H1 (cell line): ENCODE data around the gene CD247. TPM values are rescaled to one million over a fixed set of nuclear protein-coding genes. Genes with fewer than 3 reads are reported as not detected.

Experiments used
- CTCF ChIP-seq, 3 experiments: IDR thresholded peaks; 1 replicate in 2 of 3; 2 replicates in 1 of 3; pipeline versions ENCODE4 v1.5.1 to v1.6.1; 2011; ENCODE audit warnings: low read length in 3 of 3, mild to moderate bottlenecking in 3 of 3, inconsistent platforms in 2 of 3, low read depth in 1 of 3, moderate library complexity in 1 of 3; ENCODE audit not compliant: insufficient read depth in 1 of 3; ENCODE audit errors: control extremely low read depth in 1 of 3
- SIRT6 ChIP-seq: IDR thresholded peaks from one replicate; pipeline ENCODE4 v1.7.1; 2012; ENCODE audit warnings: low read length, inconsistent platforms
- polyA plus RNA-seq, 7 experiments: library from polyadenylated mRNA; depleted of rRNA in 3 of 7; stranded (reverse) in 5 of 7; unstranded in 2 of 7; fragments of >200 nt in 5 of 7; fragments of 200-250 nt in 2 of 7; gene quantifications; 1 replicate in 5 of 7; 2 replicates in 1 of 7; 4 replicates in 1 of 7; pipeline versions ENCODE4 v1.2.1 to v1.2.3, GENCODE V29; 2011 to 2013; ENCODE audit warnings: missing spikeins in 2 of 7, mixed read lengths in 2 of 7
- total RNA-seq: library from RNA; stranded (reverse); fragmentation: NEBNext Ultra II Directional; extraction: Animal tissue kit (Norgen Biotek cat#: 25700); gene quantifications from 2 replicates; pipeline ENCODE4 v1.2.1, GENCODE V29; 2021

Gene CD247
- total and polyA plus RNA-seq, 2 of the 8 experiments (the other 6 are each of a cell fraction or from before 2014, with no cell fraction given): 2.0 to 2.2 TPM

DNA sequence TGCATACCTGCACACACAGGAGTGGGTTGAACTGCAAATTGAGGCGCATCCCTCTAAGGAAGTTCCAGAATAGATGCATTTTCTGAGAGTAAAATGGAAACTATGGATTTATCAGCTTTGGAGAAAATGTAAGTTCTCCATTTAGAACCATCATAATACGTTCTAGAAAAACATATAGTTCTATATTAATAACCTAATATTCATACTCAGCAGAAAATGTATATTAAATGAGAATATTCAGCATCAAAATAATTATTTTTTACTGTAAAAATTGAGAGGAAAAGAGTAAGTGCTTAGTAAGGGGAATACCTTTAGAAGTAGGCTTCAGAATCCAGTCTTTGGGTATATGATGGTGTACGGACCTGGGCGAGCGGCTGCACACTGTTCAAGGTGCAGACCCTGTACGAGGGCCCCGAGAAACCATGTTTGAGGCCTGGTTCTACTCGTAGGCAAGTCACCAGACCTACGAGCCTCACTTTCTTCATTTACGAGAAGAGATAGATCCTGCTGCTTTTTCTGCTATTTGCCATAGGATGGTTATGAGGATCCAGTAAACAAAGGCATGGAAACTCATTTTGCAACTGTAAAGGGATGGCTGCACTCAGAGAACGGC, 6.8 kb downstream of the CD247 start (continued):
- TF ChIP-seq CTCF (IDR thresholded peaks at IDR 0.05; ENCODE audit: control extremely low read depth in 1 of 3, insufficient read depth in 1 of 3, low read depth in 1 of 3, low read length in 3 of 3): no peak
- TF ChIP-seq SIRT6: no peak
